Neural crest cell (in vitro differentiated cells): ENCODE data around the gene ADI1. TPM values are rescaled to one million over a fixed set of nuclear protein-coding genes. Genes with fewer than 3 reads are reported as not detected.
"Not testable (repeated sequence)": the region's sequence is repeated elsewhere in the genome, so short reads cannot be mapped to it uniquely, and the experiment has no call there.

Experiments
- DNase-seq: peaks from one replicate; pipeline ENCODE4 v3.0.0; 2021; ENCODE audit warnings: low read depth, mixed read lengths, low spot score
- H3K27ac Mint-ChIP-seq: one replicate; pipeline ENCODE4 v1.8.0; 2021; ENCODE audit warnings: mild to moderate bottlenecking, mixed read lengths; ENCODE audit not compliant: unreplicated experiment
- H3K27me3 Mint-ChIP-seq: 2 replicates; pipeline ENCODE4 v1.8.0; 2021; ENCODE audit warnings: low read depth, mild to moderate bottlenecking, mixed read lengths
- H3K36me3 Mint-ChIP-seq: 2 replicates; pipeline ENCODE4 v1.8.0; 2021; ENCODE audit warnings: low read depth, mild to moderate bottlenecking, mixed read lengths
- H3K4me1 Mint-ChIP-seq: 2 replicates; pipeline ENCODE4 v1.8.0; 2021; ENCODE audit warnings: mixed read lengths
- H3K4me3 Mint-ChIP-seq: one replicate; pipeline ENCODE4 v1.8.0; 2021; ENCODE audit warnings: mild to moderate bottlenecking, mixed read lengths
- H3K9me3 Mint-ChIP-seq: 2 replicates; pipeline ENCODE4 v1.8.0; 2021; ENCODE audit warnings: mixed read lengths
- total RNA-seq: library from RNA; stranded (reverse); gene quantifications from 2 replicates; pipeline ENCODE4 v1.2.1, GENCODE V29; 2021
- TF ChIP-seq, protein P1 (sequence below): fragments of 200-600 bp; sonication (generic); conservative IDR thresholded peaks from 2 replicates; pipeline ENCODE4 v1.5.0; 2021; ENCODE audit warnings: antibody characterized with exemption, mild to moderate bottlenecking

ADI1 gene
- total RNA-seq, 1 donor from 2014 or later = 32.8 TPM

DNA sequence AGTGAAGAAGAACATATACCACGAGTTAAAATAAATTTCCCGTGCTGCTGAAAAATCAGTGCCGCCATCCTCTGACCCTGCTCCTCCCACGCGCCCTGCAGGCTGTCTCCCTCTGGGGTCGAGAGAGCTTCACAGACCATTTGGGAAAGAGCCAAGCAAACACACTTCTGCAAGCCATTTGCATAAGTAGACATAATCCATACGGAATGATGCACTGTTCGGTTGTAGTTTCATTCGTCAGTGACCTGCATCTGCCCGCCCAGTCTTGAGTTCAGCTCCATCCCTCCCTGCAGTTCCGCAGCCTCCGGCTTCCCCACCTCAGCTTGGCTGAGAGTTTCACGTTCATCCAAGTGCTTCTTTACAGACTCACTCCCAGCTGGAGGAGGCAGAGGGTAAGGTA is 70.2 kb downstream of the ADI1 start:
- TF ChIP-seq, protein P1, sequence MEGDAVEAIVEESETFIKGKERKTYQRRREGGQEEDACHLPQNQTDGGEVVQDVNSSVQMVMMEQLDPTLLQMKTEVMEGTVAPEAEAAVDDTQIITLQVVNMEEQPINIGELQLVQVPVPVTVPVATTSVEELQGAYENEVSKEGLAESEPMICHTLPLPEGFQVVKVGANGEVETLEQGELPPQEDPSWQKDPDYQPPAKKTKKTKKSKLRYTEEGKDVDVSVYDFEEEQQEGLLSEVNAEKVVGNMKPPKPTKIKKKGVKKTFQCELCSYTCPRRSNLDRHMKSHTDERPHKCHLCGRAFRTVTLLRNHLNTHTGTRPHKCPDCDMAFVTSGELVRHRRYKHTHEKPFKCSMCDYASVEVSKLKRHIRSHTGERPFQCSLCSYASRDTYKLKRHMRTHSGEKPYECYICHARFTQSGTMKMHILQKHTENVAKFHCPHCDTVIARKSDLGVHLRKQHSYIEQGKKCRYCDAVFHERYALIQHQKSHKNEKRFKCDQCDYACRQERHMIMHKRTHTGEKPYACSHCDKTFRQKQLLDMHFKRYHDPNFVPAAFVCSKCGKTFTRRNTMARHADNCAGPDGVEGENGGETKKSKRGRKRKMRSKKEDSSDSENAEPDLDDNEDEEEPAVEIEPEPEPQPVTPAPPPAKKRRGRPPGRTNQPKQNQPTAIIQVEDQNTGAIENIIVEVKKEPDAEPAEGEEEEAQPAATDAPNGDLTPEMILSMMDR = no peak
- no peak overlapping the region for H3K4me3 Mint-ChIP-seq
- peaks cover 4% of the 10 kb centered on the region for H3K4me1 Mint-ChIP-seq
- no peak overlapping the region for H3K27ac Mint-ChIP-seq
- H3K36me3 Mint-ChIP-seq = peaks cover 19% of the 10 kb centered on the region
- H3K27me3 Mint-ChIP-seq = no peaks in the 10 kb centered on the region
- H3K9me3 Mint-ChIP-seq = no peaks in the 10 kb centered on the region
- DNase-seq = no peak

DNA sequence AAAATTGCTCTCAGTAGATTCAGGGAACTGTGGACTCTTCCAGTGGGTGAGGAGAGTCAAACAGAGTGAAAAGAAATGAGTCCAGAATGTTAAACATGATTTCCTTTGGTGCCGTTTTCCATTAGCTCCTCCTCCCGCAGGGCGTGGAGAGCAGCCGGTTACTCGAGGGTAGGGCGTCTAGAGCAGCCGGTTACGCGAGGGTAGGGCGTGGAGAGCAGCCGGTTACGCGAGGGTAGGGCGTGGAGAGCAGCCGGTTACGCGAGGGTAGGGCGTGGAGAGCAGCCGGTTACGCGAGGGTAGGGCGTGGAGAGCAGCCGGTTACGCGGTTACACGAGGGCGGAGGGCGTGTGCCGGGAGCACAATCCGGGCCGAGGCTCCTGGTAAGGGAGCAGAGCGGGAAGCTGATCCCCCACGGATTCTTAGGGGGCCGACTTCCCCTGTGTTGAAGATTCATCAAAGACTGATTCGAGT is 70.9 kb downstream of the ADI1 start:
- DNase-seq, H3K4me1 Mint-ChIP-seq, H3K27me3 Mint-ChIP-seq, H3K9me3 Mint-ChIP-seq, H3K4me3 Mint-ChIP-seq, H3K27ac Mint-ChIP-seq: not testable (repeated sequence)
- H3K36me3 Mint-ChIP-seq = peaks cover 17% of the 10 kb centered on the region

DNA sequence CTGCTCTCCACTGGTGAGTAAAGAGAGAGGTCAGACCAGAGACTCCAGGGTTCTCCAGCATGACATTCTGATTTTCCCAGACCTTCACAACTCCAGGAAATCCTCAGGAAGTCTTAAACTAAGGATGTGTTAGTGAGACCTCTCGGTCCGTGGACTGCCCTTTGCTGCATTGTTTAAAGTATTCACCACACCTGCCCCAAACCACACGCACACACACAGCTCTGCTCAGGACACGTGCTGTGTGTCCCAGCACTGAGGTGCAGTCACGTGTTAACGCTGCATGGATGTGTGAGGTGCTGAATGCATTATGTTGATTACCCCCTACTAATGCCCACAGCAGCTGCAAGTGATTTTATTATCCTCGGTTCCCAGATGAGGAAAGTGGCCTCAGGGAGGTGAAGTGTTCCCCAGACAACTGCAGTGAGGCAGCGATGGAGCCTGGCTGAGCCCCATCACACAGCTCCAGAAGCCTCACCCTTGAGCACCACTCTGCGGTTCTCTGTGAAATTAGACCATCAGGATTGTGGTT is 71.5 kb downstream of the ADI1 start:
- no peaks in the 10 kb centered on the region for H3K9me3 Mint-ChIP-seq
- peaks cover 17% of the 10 kb centered on the region for H3K36me3 Mint-ChIP-seq
- H3K4me1 Mint-ChIP-seq = no peaks in the 10 kb centered on the region
- no peaks in the 10 kb centered on the region for H3K27me3 Mint-ChIP-seq
- H3K4me3 Mint-ChIP-seq = no peak overlapping the region
- H3K27ac Mint-ChIP-seq = no peak overlapping the region
- no peak for DNase-seq
- TF ChIP-seq, protein P1 = no peak

Other genes with a start within 250 kb of the ADI1 start
- 33.0 and 34.9 TPM in 2 replicates for gene EIPR1, start 141.7 kb downstream of the ADI1 start, total RNA-seq
- 96.9 and 104 TPM in 2 replicates for gene TRAPPC12, start 139.8 kb downstream of the ADI1 start, total RNA-seq
- gene RNASEH1, start 38.8 kb upstream of the ADI1 start, total RNA-seq = 28.9 and 33.7 TPM in 2 replicates
- 1,758 and 1,929 TPM in 2 replicates for gene RPS7, start 55.7 kb upstream of the ADI1 start, total RNA-seq
- gene COLEC11, start 75.6 kb upstream of the ADI1 start, total RNA-seq = not detected in 2 replicates
- gene ALLC, start 138.7 kb upstream of the ADI1 start, total RNA-seq = not detected in 2 replicates
- not detected in 2 replicates for gene DCDC2C, start 184.0 kb upstream of the ADI1 start, total RNA-seq